Fibroblast of lung (primary cell): ENCODE results near the gene PTPN2.

Experiments used
- CTCF ChIP-seq, 2 donors: IDR thresholded peaks in 1 of 2; conservative IDR thresholded peaks in 1 of 2; 1 replicate in 1 of 2; 2 replicates in 1 of 2; pipeline ENCODE4 v1.5.1; 2011 to 2012; ENCODE audit warnings: low read length in 2 of 2, control low read depth in 1 of 2, inconsistent platforms in 1 of 2, low read depth in 1 of 2, mild to moderate bottlenecking in 1 of 2
- EZH2 ChIP-seq: IDR thresholded peaks from 2 replicates; pipeline ENCODE4 v1.5.1; 2012; ENCODE audit warnings: low read length, control low read depth, mild to moderate bottlenecking; ENCODE audit errors: missing control alignments

GRCh38 chr18:12855916-12856315 lies 28.1 kb downstream of the PTPN2 start:
- no peak for TF ChIP-seq CTCF (conservative IDR thresholded peaks at IDR 0.05 in 1 of 2, IDR thresholded peaks at IDR 0.05 in 1 of 2; ENCODE audit: low read depth in 1 of 2, low read length in 2 of 2)
- no peak for TF ChIP-seq EZH2
